ENCODE results near the gene CABP2.
"Not testable (repeated sequence)": the region's sequence is repeated elsewhere in the genome, so short reads cannot be mapped to it uniquely, and the experiment has no call there.

Gene CABP2

DNA sequence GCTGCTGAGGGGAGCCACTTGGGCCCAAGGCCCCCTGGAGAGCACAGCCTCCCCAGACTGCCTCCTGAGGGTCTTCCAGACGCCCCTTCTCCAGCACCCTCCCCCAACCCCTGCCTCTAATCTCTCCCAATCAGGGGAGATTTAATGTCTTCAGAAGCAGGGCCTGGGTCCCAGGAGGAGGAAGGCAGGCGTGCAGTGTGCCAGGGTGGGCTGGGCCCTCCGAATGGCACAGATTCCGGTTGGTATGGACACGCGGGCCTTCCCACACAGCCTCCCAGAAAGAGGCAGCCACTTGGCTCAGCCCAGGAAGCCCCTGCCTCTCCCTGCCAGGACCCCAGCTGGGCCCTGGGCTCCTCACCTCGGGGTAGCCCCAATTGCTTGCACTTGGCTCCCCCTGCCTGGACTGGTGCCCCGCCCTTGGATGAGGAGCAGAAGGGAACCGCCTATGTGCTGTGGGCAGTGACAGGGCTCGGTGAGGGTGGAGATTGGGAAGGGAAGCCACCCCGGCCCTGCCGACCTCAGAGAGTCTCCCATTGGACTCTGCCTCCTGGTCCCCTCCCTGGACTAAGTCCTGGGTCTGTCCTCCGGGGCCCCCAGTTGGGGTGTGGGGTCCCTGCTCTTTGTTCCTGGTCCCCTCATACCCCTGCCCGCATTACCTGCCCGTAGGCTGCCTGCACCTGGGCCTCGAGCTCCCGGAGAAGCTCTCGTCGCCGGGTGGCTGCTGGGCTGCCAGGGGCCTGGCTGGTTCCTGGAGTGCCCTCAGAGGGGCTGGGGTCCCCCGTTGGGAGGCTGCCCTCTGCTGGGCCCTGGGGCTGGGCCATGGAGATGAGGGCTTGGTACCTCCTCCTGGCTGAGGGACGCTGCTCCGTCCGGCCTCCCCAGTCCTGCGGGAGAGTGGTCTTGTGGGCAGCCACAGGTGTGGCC is 572 bp upstream of the CABP2 start:
- Histone ChIP-seq H3K4me3 (ENCODE audit: insufficient read depth, low read depth, low read length) (no peak overlapping the region), H3K27ac (ENCODE audit: insufficient read depth, low read depth, low read length, poor library complexity, severe bottlenecking) (no peak overlapping the region), H3K9me3 (ENCODE audit: control insufficient read depth, low read length) (no peaks in the 10 kb centered on the region), H3K36me3 (ENCODE audit: control insufficient read depth, insufficient read depth, low read length) (no peaks in the 10 kb centered on the region), H3K4me1 (ENCODE audit: control insufficient read depth, insufficient read depth, low read length) (no peaks in the 10 kb centered on the region), H3K27me3 (ENCODE audit: control insufficient read depth, insufficient read depth, low read length, poor library complexity, severe bottlenecking) (no peaks in the 10 kb centered on the region)
- 89 to 90% methylated on average over 25 of the region's 25 CpGs for WGBS, 2 experiments

DNA sequence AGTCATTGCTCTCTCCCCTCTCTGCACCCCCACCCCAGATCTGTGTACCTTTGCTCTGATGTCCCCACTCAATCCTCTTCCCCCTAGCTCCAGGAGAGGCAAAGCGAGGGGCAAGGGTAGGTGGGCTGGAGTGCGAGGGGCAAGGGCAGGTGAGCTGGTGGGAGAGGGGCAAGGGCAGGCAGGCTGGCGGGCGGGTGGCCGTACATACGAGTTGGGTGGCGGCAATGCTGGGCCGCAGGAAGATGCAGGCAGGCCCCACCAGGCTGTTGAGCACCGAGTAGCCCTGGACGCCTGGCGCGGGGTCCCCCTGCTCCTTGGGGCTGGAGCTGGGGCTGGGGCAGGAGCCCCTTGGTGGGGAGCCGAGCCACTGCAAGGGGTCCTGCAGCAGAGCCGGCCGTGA is 908 bp downstream of the CABP2 start:
- no peaks in the 10 kb centered on the region for H3K36me3 ChIP-seq (ENCODE audit: control insufficient read depth, insufficient read depth, low read length)
- H3K4me3 ChIP-seq (ENCODE audit: insufficient read depth, low read depth, low read length) = no peak overlapping the region
- H3K27ac ChIP-seq (ENCODE audit: insufficient read depth, low read depth, low read length, poor library complexity, severe bottlenecking) = no peak overlapping the region
- 90% methylated on average over 15 of the region's 15 CpGs for WGBS, 2 experiments
- H3K27me3 ChIP-seq (ENCODE audit: control insufficient read depth, insufficient read depth, low read length, poor library complexity, severe bottlenecking) = no peaks in the 10 kb centered on the region
- no peaks in the 10 kb centered on the region for H3K4me1 ChIP-seq (ENCODE audit: control insufficient read depth, insufficient read depth, low read length)
- H3K9me3 ChIP-seq (ENCODE audit: control insufficient read depth, low read length) = no peaks in the 10 kb centered on the region

DNA sequence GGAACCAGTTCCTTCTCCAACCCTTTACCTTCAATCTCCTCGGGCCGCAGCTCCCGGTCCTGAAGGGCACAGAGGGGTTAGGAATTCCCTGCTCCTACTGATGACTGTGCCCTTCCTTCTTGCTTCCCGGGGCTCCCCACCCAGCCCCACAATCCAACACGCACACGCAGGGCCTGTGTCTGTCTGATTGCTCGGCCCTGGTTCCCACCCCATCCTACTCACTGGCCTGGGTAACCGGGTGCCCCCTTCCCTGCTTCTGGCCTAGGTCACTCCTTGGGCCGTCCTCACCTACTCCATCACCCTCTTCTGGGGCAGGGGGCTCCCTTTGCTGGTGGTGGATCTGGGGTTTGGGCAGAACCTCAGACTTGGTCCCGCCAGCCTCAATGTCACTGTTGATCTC is 1.3 kb downstream of the CABP2 start:
- Histone ChIP-seq H3K4me1 (ENCODE audit: control insufficient read depth, insufficient read depth, low read length) (no peaks in the 10 kb centered on the region), H3K27me3 (ENCODE audit: control insufficient read depth, insufficient read depth, low read length, poor library complexity, severe bottlenecking) (no peaks in the 10 kb centered on the region), H3K36me3 (ENCODE audit: control insufficient read depth, insufficient read depth, low read length) (no peaks in the 10 kb centered on the region), H3K27ac (ENCODE audit: insufficient read depth, low read depth, low read length, poor library complexity, severe bottlenecking) (no peak overlapping the region), H3K4me3 (ENCODE audit: insufficient read depth, low read depth, low read length) (no peak overlapping the region), H3K9me3 (ENCODE audit: control insufficient read depth, low read length) (no peaks in the 10 kb centered on the region)
- 91 to 93% methylated on average over 10 of the region's 10 CpGs for WGBS, 2 experiments

DNA sequence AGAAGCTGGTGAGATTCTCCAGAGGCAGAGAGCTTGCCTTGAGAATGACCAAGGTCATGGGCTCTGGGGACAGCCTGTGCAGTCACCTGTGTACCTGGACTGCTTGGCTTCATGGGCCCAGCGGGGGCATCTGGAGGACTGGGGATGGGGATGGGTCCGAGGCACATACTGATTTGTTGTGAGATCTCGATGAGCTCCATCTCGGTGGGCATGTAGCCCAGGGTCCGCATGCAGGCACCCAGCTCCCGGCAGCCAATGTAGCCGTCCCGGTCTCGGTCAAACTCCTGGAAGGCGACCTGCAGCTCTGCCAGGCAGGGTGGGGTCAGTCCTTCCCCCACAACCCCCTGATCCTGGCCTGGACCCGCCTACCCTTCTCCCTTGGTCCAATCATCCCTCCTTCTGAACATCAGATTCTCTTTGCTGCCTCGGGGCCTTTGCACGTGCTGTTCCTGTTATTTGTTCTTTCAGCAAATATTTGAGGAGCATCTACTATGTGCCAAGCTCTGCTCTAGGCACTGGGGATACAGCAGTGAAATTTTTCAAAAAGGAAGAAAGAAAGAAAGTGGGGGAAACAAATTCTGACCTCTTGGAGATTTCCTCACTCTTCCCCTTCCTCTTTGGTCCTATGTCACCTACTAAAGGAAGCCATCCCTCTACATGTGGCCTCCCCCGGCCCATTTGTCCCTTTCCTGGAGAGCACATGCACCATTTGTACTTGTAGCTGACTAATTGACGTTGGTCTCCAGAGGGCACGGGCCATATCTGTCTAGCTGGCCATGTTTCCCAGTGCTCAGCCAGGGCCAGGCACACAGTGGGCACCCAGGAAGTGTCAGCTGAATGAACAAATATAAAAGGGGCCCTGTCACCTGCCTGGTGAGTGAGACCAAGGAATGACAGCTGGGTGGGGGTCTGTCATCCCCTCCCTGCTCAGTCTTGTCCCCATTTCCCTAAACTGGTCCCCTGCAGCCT is 2.1 kb downstream of the CABP2 start:
- WGBS, 2 experiments = 88 to 89% methylated on average over 16 of the region's 16 CpGs
- H3K9me3 ChIP-seq (ENCODE audit: control insufficient read depth, low read length) = no peaks in the 10 kb centered on the region
- H3K36me3 ChIP-seq (ENCODE audit: control insufficient read depth, insufficient read depth, low read length) = no peaks in the 10 kb centered on the region
- H3K4me3 ChIP-seq (ENCODE audit: insufficient read depth, low read depth, low read length) = no peak overlapping the region
- H3K27ac ChIP-seq (ENCODE audit: insufficient read depth, low read depth, low read length, poor library complexity, severe bottlenecking) = no peak overlapping the region
- H3K4me1 ChIP-seq (ENCODE audit: control insufficient read depth, insufficient read depth, low read length) = no peaks in the 10 kb centered on the region
- no peaks in the 10 kb centered on the region for H3K27me3 ChIP-seq (ENCODE audit: control insufficient read depth, insufficient read depth, low read length, poor library complexity, severe bottlenecking)

DNA sequence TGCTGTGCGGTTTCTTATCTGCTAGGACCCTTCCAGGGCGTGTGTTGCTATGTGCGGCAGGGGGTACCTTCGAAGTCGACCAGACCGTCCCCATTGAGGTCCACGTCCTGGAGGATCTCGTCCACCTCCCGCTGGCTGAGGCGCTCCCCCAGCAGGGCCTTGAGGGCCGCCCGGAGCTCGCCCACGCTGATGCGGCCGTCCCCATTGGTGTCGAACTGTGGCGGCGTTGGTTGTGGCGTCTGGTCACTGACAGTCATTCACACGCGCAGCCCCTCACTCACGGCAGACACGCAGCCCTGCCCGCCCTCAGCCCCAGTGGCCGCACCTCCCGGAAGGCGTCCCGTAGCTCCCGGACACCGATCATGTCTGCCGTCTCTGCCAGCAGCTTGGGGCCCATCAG is 3.5 kb downstream of the CABP2 start:
- 92% methylated on average over 32 of the region's 32 CpGs for WGBS, 2 experiments
- H3K27me3 ChIP-seq (ENCODE audit: control insufficient read depth, insufficient read depth, low read length, poor library complexity, severe bottlenecking) = no peaks in the 10 kb centered on the region

DNA sequence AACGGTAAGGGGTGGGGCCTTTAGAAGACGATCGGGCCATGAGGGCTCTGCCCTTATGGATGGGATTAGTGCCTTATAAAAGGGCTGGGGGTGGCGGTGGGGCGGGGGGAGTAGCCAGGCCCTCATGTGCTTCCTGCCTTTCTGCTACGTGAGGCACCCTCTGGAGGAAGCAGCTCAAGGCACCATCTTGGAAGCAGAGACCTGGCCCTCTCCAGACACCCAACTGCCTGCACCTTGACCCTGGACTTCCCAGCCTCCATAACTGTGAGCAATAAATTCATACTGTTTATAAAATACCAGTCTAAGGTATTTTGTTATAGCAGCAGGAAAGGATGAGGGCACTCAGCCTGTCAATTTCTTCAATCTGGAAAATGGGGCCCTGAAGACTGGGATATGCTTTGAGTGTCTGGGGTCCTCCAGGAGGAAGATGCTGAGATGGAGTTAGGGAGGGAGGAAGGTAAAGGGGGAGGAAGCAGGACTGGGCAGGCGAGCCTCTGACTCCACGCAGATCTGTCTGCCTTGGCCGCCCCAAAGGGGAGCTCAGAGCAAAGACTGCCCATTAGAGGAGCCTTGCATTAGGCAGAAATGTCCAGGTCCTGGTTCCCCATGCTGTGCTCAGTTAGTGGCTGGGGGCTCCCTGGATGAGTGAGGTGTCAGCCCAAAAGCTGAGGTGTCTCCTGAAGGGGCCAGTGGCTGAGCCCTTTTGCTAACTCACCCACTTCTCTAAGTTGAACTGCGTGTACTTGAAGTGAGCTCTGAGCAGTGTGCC is 5.3 kb downstream of the CABP2 start:
- H3K4me1 ChIP-seq (ENCODE audit: control insufficient read depth, insufficient read depth, low read length) = no peaks in the 10 kb centered on the region
- H3K27me3 ChIP-seq (ENCODE audit: control insufficient read depth, insufficient read depth, low read length, poor library complexity, severe bottlenecking) = peaks cover 6% of the 10 kb centered on the region
- H3K9me3 ChIP-seq (ENCODE audit: control insufficient read depth, low read length) = no peaks in the 10 kb centered on the region
- H3K4me3 ChIP-seq (ENCODE audit: insufficient read depth, low read depth, low read length) = no peak overlapping the region
- no peak overlapping the region for H3K27ac ChIP-seq (ENCODE audit: insufficient read depth, low read depth, low read length, poor library complexity, severe bottlenecking)
- WGBS, 2 experiments = 83 to 88% methylated on average over 10 of the region's 10 CpGs
- no peaks in the 10 kb centered on the region for H3K36me3 ChIP-seq (ENCODE audit: control insufficient read depth, insufficient read depth, low read length)

More for the DNA sequence above, 3.5 kb downstream of the CABP2 start:
- Histone ChIP-seq H3K36me3 (ENCODE audit: control insufficient read depth, insufficient read depth, low read length) (no peaks in the 10 kb centered on the region), H3K4me1 (ENCODE audit: control insufficient read depth, insufficient read depth, low read length) (no peaks in the 10 kb centered on the region), H3K9me3 (ENCODE audit: control insufficient read depth, low read length) (no peaks in the 10 kb centered on the region), H3K27ac (ENCODE audit: insufficient read depth, low read depth, low read length, poor library complexity, severe bottlenecking) (no peak overlapping the region), H3K4me3 (ENCODE audit: insufficient read depth, low read depth, low read length) (no peak overlapping the region)

DNA sequence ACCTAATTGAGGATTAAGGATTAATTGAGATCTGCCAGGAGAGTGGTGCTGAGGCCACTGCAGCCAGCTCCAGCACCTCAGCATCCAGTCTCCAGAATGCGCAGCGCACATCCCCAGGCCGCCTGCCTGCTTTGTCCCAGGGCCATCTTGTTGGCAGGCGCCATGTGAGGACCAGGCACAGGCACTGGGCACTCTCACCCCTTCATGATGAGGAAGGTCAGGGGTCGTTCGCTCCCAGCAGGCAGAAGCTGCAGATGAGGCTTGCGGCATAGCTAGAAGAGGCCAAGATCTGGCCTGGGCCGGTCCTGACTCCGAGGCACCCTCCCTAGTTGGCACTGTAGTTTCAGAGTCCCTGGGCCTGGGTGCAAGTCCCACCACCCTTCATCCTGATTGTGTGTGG is 6.4 kb downstream of the CABP2 start:
- Histone ChIP-seq H3K4me3 (ENCODE audit: insufficient read depth, low read depth, low read length) (no peak overlapping the region), H3K36me3 (ENCODE audit: control insufficient read depth, insufficient read depth, low read length) (no peaks in the 10 kb centered on the region), H3K27me3 (ENCODE audit: control insufficient read depth, insufficient read depth, low read length, poor library complexity, severe bottlenecking) (peaks cover 6% of the 10 kb centered on the region), H3K9me3 (ENCODE audit: control insufficient read depth, low read length) (no peaks in the 10 kb centered on the region), H3K27ac (ENCODE audit: insufficient read depth, low read depth, low read length, poor library complexity, severe bottlenecking) (no peak overlapping the region), H3K4me1 (ENCODE audit: control insufficient read depth, insufficient read depth, low read length) (no peaks in the 10 kb centered on the region)
- 94% methylated on average over 9 of the region's 9 CpGs for WGBS, 2 experiments

DNA sequence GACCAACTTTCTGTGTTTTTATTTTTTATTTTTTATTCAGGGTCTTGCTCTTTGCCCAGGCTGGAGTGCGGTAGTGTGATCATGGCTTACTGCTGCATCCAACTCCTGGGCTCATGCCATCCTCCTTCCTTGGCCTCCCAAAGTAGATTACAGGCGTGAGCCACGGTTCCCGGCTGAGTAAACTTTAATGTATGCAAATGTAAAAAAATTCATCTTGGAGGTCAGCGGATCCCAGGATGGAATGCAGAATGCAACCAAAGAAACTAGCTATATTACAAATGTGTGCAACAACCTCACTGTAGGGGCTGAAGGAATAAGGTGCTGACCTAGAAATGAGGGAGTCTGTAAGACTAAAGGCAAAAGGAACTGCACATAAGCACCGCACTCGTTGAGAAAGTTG is 9.1 kb downstream of the CABP2 start:
- Histone ChIP-seq H3K27me3 (ENCODE audit: control insufficient read depth, insufficient read depth, low read length, poor library complexity, severe bottlenecking) (peaks cover 6% of the 10 kb centered on the region), H3K4me3 (ENCODE audit: insufficient read depth, low read depth, low read length) (no peak overlapping the region), H3K9me3 (ENCODE audit: control insufficient read depth, low read length) (no peaks in the 10 kb centered on the region), H3K36me3 (ENCODE audit: control insufficient read depth, insufficient read depth, low read length) (no peaks in the 10 kb centered on the region), H3K4me1 (ENCODE audit: control insufficient read depth, insufficient read depth, low read length) (no peaks in the 10 kb centered on the region), H3K27ac (ENCODE audit: insufficient read depth, low read depth, low read length, poor library complexity, severe bottlenecking) (no peak overlapping the region)
- WGBS, 2 experiments = 81 to 83% methylated on average over 7 of the region's 7 CpGs

DNA sequence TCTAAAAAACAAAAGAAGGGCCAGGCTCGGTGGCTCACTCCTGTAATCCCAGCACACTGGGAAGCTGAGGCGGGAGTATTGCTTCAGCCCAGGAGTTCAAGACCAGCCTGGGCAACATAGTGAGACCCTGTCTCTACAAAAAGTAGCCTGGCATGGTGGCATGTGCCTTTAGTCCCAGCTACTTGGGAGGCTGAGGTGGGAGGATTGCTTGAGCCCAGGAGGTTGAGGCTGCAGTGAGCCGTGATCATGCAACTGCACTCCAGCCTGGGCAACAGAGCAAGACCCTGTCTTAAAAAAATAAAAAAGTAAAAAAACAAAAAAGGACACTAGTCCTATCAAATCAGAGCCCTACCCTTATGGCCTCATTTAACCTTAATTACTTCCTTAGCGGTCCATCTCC is 11.7 kb downstream of the CABP2 start:
- not testable (repeated sequence) for H3K4me3 ChIP-seq (ENCODE audit: insufficient read depth, low read depth, low read length); H3K27me3 ChIP-seq (ENCODE audit: control insufficient read depth, insufficient read depth, low read length, poor library complexity, severe bottlenecking); H3K36me3 ChIP-seq (ENCODE audit: control insufficient read depth, insufficient read depth, low read length); H3K27ac ChIP-seq (ENCODE audit: insufficient read depth, low read depth, low read length, poor library complexity, severe bottlenecking); H3K4me1 ChIP-seq (ENCODE audit: control insufficient read depth, insufficient read depth, low read length); H3K9me3 ChIP-seq (ENCODE audit: control insufficient read depth, low read length)
- WGBS, 2 experiments = 89 to 93% methylated on average over 4 of the region's 4 CpGs

DNA sequence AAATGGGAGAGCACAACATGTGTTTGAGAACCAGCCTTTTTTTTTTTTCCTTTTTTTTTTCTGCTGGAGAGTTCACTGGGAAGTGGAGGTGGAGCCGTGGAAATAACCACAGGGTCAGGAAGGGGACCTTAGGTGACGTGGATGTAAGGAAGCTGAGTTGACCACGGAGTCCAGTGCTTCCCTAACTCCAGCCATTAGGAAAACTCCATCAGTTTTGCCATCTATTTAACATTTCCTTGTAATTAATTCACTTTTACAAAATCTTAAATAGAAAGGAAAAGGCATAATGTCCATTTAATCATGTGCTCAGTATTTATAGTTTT is 13.3 kb downstream of the CABP2 start:
- Histone ChIP-seq H3K27ac (ENCODE audit: insufficient read depth, low read depth, low read length, poor library complexity, severe bottlenecking) (no peak overlapping the region), H3K9me3 (ENCODE audit: control insufficient read depth, low read length) (no peaks in the 10 kb centered on the region), H3K4me1 (ENCODE audit: control insufficient read depth, insufficient read depth, low read length) (peaks cover 12% of the 10 kb centered on the region), H3K27me3 (ENCODE audit: control insufficient read depth, insufficient read depth, low read length, poor library complexity, severe bottlenecking) (peaks cover 6% of the 10 kb centered on the region), H3K4me3 (ENCODE audit: insufficient read depth, low read depth, low read length) (no peak overlapping the region), H3K36me3 (ENCODE audit: control insufficient read depth, insufficient read depth, low read length) (no peaks in the 10 kb centered on the region)
- 79 to 91% methylated on average over 3 of the region's 3 CpGs for WGBS, 2 experiments
